Endothelial cell of umbilical vein (primary cell): ENCODE results near the gene EIF4E3. TPM values are rescaled to one million over a fixed set of nuclear protein-coding genes. Genes with fewer than 3 reads are reported as not detected.

Experiments
- BruUV-seq: library from RNA; stranded (reverse); fragments of 400-500 nt; replicated peaks from 2 replicates; lab custom pipeline; 2021; lab: Mats Ljungman, UMichigan
- CTCF ChIA-PET: fragments of 300-600, 350-600 bp; sonication (Branson Sonifier 250); formaldehyde crosslinking; loops from one replicate; lab custom pipeline; 2021; ENCODE audit warnings: antibody characterized with exemption, inconsistent platforms; lab: Charles Lee
- POLR2A ChIA-PET: fragments of 300-600, 350-600 bp; sonication (Branson Sonifier 250); formaldehyde crosslinking; loops from one replicate; lab custom pipeline; 2021; ENCODE audit warnings: antibody characterized with exemption, inconsistent platforms; lab: Charles Lee
- DNase-seq: peaks from one replicate; pipeline ENCODE4 v3.0.0-alpha.2; 2011; ENCODE audit warnings: low read depth, low spot score
- FAIRE-seq: peaks from 2 replicates; lab custom pipeline; 2011; peaks lifted over from hg19 to GRCh38; lab: Jason Lieb, UNC
- H2AFZ ChIP-seq: 2 replicates; pipeline ENCODE4 v1.6.0; 2012; ENCODE audit warnings: low read depth, low read length, control low read depth, inconsistent platforms
- H3K27ac ChIP-seq: 2 replicates; pipeline ENCODE4 v1.5.1; 2011; ENCODE audit warnings: low read depth, mild to moderate bottlenecking, control low read depth, low read length, moderate library complexity; ENCODE audit not compliant: insufficient read depth
- H3K27me3 ChIP-seq, 2 experiments: 2 replicates each; pipeline versions ENCODE4 v1.6.0 to v1.6.1; 2011; ENCODE audit warnings: low read length in 2 of 2, mixed read lengths in 1 of 2; ENCODE audit not compliant: control insufficient read depth in 2 of 2, insufficient read depth in 2 of 2
- H3K36me3 ChIP-seq, 2 experiments: 2 replicates in 1 of 2; 3 replicates in 1 of 2; pipeline ENCODE4 v1.5.1; 2011; ENCODE audit warnings: low read length in 2 of 2, mild to moderate bottlenecking in 1 of 2, moderate library complexity in 1 of 2; ENCODE audit not compliant: control insufficient read depth in 2 of 2, insufficient read depth in 2 of 2; ENCODE audit errors: extremely low read depth in 1 of 2
- H3K4me1 ChIP-seq: 3 replicates; pipeline ENCODE4 v1.5.1; 2011; ENCODE audit warnings: mild to moderate bottlenecking, low read length; ENCODE audit not compliant: control insufficient read depth, insufficient read depth; ENCODE audit errors: extremely low read depth
- H3K4me2 ChIP-seq: 2 replicates; pipeline ENCODE4 v1.6.1; 2011; ENCODE audit warnings: low read length, control low read depth, mixed read lengths; ENCODE audit not compliant: insufficient read depth
- H3K4me3 ChIP-seq, 3 experiments: fragments of 200-600 bp in 1 of 3; sonication (generic), shearing (Covaris generic) in 1 of 3; replicated peaks in 1 of 3; 2 replicates each; pipeline ENCODE4 v1.5.1; 2011 to 2016; ENCODE audit warnings: control low read depth in 3 of 3, low read length in 3 of 3, mild to moderate bottlenecking in 2 of 3, inconsistent platforms in 1 of 3, low read depth in 1 of 3, moderate library complexity in 1 of 3; ENCODE audit not compliant: insufficient read depth in 1 of 3
- H3K79me2 ChIP-seq: 2 replicates; pipeline ENCODE4 v1.6.0; 2012; ENCODE audit warnings: low read length, inconsistent platforms; ENCODE audit not compliant: control insufficient read depth, insufficient read depth
- H3K9ac ChIP-seq: replicated peaks from 2 replicates; pipeline ENCODE3; 2011; ENCODE audit warnings: low read length, control low read depth; ENCODE audit not compliant: insufficient read depth; ENCODE audit errors: extremely low read depth
- H3K9me1 ChIP-seq: replicated peaks from 3 replicates; pipeline ENCODE4 v1.6.0; 2011; ENCODE audit warnings: mild to moderate bottlenecking, low read length; ENCODE audit not compliant: control insufficient read depth, insufficient read depth; ENCODE audit errors: extremely low read depth
- H3K9me3 ChIP-seq: replicated peaks from 2 replicates; pipeline ENCODE4 v1.5.1; 2012; ENCODE audit warnings: low read length, inconsistent platforms; ENCODE audit not compliant: control insufficient read depth, insufficient read depth
- H4K20me1 ChIP-seq: replicated peaks from 2 replicates; pipeline ENCODE3; 2011; ENCODE audit warnings: mild to moderate bottlenecking, low read length; ENCODE audit not compliant: control insufficient read depth, insufficient read depth; ENCODE audit errors: extremely low read depth
- CTCF ChIP-seq, 2 donors: IDR thresholded peaks; 1 replicate in 1 of 2; 2 replicates in 1 of 2; pipeline ENCODE4 v1.5.1; 2011; ENCODE audit warnings: low read length in 2 of 2, mild to moderate bottlenecking in 2 of 2, moderate library complexity in 2 of 2, control low read depth in 1 of 2, inconsistent platforms in 1 of 2, low read depth in 1 of 2; ENCODE audit not compliant: insufficient read depth in 1 of 2; ENCODE audit errors: extremely low read depth in 1 of 2
- EZH2 ChIP-seq: IDR thresholded peaks from 2 replicates; pipeline ENCODE4 v1.6.1; 2012; ENCODE audit warnings: borderline replicate concordance, low read depth, mild to moderate bottlenecking, moderate library complexity, low read length, inconsistent platforms; ENCODE audit not compliant: severe bottlenecking
- FOS ChIP-seq: IDR thresholded peaks from 2 replicates; pipeline ENCODE4 v1.6.1; 2011; ENCODE audit warnings: mild to moderate bottlenecking, low read length, moderate library complexity, borderline replicate concordance; ENCODE audit not compliant: insufficient read depth
- GATA2 ChIP-seq: IDR thresholded peaks from 2 replicates; pipeline ENCODE4 v1.7.0; 2011; ENCODE audit warnings: low read depth, mild to moderate bottlenecking, moderate library complexity, mixed read lengths, low read length; ENCODE audit not compliant: insufficient read length, insufficient read depth
- JUN ChIP-seq: IDR thresholded peaks from 2 replicates; pipeline ENCODE4 v1.6.1; 2011; ENCODE audit warnings: borderline replicate concordance, low read depth; ENCODE audit not compliant: insufficient read length, insufficient read depth
- MYC ChIP-seq: IDR thresholded peaks from one replicate; pipeline ENCODE4 v1.6.1; 2011; ENCODE audit warnings: mild to moderate bottlenecking, low read depth, low read length
- POLR2A ChIP-seq: IDR thresholded peaks from 2 replicates; pipeline ENCODE4 v1.6.1; 2012; ENCODE audit warnings: low read depth, mild to moderate bottlenecking, control low read depth, low read length
- POLR2AphosphoS5 ChIP-seq: IDR thresholded peaks from 2 replicates; pipeline ENCODE4 v1.6.1; 2012; ENCODE audit warnings: low read depth, mild to moderate bottlenecking, control low read depth, low read length, moderate library complexity; ENCODE audit not compliant: insufficient read depth
- dilution Hi-C: fragments of 300-500 bp; cut with MboI; formaldehyde crosslinking; loops from one replicate; pipeline ENCODE4 v1.15.0; 2019; ENCODE audit warnings: low sequenced_read_pairs; ENCODE audit not compliant: extremely low pct_ligation_motif_present
- intact Hi-C: fragments of 100-400 bp; cut with micrococcal nuclease; formaldehyde crosslinking; loops from one replicate; pipeline ENCODE4 v1.10.0; 2022
- polyA plus RNA-seq, 4 experiments: library from polyadenylated mRNA; depleted of rRNA in 3 of 4; stranded (reverse) in 3 of 4; unstranded in 1 of 4; fragments of >200 nt; gene quantifications; 2 replicates each; pipeline versions ENCODE4 v1.2.1 to v1.2.3, GENCODE V29; 2011 to 2012; ENCODE audit warnings: missing spikeins in 1 of 4
- total RNA-seq: library from RNA; stranded (reverse); gene quantifications from 2 replicates; pipeline ENCODE4 v1.2.3, GENCODE V29; 2021
- TF ChIP-seq, protein P1 (sequence below): IDR thresholded peaks from 2 replicates; pipeline ENCODE4 v1.6.1; 2011; ENCODE audit not compliant: insufficient read depth, insufficient read length

Gene EIF4E3
- total and polyA plus RNA-seq, 2 donors (not counting 3 experiments of a cell fraction or from before 2014, with no cell fraction given) = 1.3 to 4.9 TPM

GRCh38 chr3:71728632-71729342 lies 3.6 kb upstream of the EIF4E3 start:
- Histone ChIP-seq H3K9me1 (no peaks in the 10 kb centered on the region), H3K9me3 (no peaks in the 10 kb centered on the region), H3K9ac (no peak overlapping the region), H3K79me2 (no peaks in the 10 kb centered on the region), H3K27ac (no peak overlapping the region), H3K27me3 (peaks cover 17 to 22% of the 10 kb centered on the region in 2 experiments), H4K20me1 (no peaks in the 10 kb centered on the region), H3K4me1 (peaks cover 5% of the 10 kb centered on the region), H3K36me3 (no peaks in the 10 kb centered on the region), H3K4me2 (no peak overlapping the region), H3K4me3 (no peak overlapping the region), H2AFZ (no peak overlapping the region)
- intact Hi-C loops (loop anchor here (5.0 to 10.0 kb wide), 2 partner anchors 716 to 1094 kb away; partner anchors contain the start of gene RYBP), dilution Hi-C loops (no loop called here)
- DNase-seq = no peak
- FAIRE-seq = no peak
- ChIA-PET CTCF (interaction anchor here (0.7 to 2.7 kb wide), 7 partner anchors 17 to 1122 kb away, joined by 3 to 19 read pairs (median 3); no protein-coding TSS in a partner anchor), POLR2A (no interaction called here)
- TF ChIP-seq GATA2 (no peak), FOS (no peak), EZH2 (no peak), MYC (no peak), POLR2AphosphoS5 (no peak), CTCF (IDR thresholded peaks at IDR 0.05; ENCODE audit: extremely low read depth in 1 of 2, insufficient read depth in 1 of 2, low read depth in 1 of 2, low read length in 2 of 2) (no peak), JUN (no peak), POLR2A (no peak)
- TF ChIP-seq, protein P1, sequence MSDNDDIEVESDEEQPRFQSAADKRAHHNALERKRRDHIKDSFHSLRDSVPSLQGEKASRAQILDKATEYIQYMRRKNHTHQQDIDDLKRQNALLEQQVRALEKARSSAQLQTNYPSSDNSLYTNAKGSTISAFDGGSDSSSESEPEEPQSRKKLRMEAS = no peak
- BruUV-seq = no TSS peak
